KMS-11 (cell line): ENCODE data around the gene SCN4A.

Experiments used
- H2AFZ ChIP-seq: fragments of 200-600 bp; sonication (generic); 2 replicates; pipeline ENCODE4 v1.6.1; 2016; ENCODE audit warnings: antibody characterized with exemption, mixed run types, low read depth
- H3K27ac ChIP-seq: fragments of 200-600 bp; sonication (generic); 2 replicates; pipeline ENCODE4 v1.6.1; 2016; ENCODE audit warnings: mild to moderate bottlenecking, mixed run types
- H3K27me3 ChIP-seq: fragments of 200-600 bp; sonication (generic); 2 replicates; pipeline ENCODE4 v1.6.1; 2017; ENCODE audit warnings: mild to moderate bottlenecking, low read depth, mixed run types, moderate library complexity; ENCODE audit not compliant: insufficient read depth
- H3K36me3 ChIP-seq: fragments of 200-600 bp; sonication (generic); 2 replicates; pipeline ENCODE4 v1.6.1; 2017; ENCODE audit warnings: mild to moderate bottlenecking, mixed run types; ENCODE audit not compliant: insufficient read depth
- H3K4me1 ChIP-seq: fragments of 200-600 bp; sonication (generic); 2 replicates; pipeline ENCODE4 v1.6.1; 2016; ENCODE audit warnings: mild to moderate bottlenecking, low read depth, mixed run types; ENCODE audit not compliant: poor library complexity, severe bottlenecking
- H3K4me2 ChIP-seq: fragments of 200-600 bp; sonication (generic); 2 replicates; pipeline ENCODE4 v1.7.0; 2016; ENCODE audit warnings: mild to moderate bottlenecking, mixed run types
- H3K4me3 ChIP-seq: fragments of 200-600 bp; sonication (generic); IDR thresholded peaks from 2 replicates; pipeline ENCODE4 v1.6.1; 2017; ENCODE audit warnings: low read depth, low read length, mixed read lengths; ENCODE audit not compliant: insufficient read depth
- H3K79me2 ChIP-seq: fragments of 200-600 bp; sonication (generic); 2 replicates; pipeline ENCODE4 v1.6.1; 2016; ENCODE audit warnings: low read depth, mixed run types; ENCODE audit not compliant: insufficient read depth
- H3K9ac ChIP-seq: fragments of 200-600 bp; sonication (generic); 2 replicates; pipeline ENCODE4 v1.6.1; 2016; ENCODE audit warnings: mild to moderate bottlenecking, mixed run types
- H4K20me1 ChIP-seq: fragments of 200-600 bp; sonication (generic); 2 replicates; pipeline ENCODE4 v1.6.1; 2016; ENCODE audit warnings: mild to moderate bottlenecking, mixed run types; ENCODE audit not compliant: insufficient read depth
- CTCF ChIP-seq: fragments of 200-600 bp; sonication (generic); conservative IDR thresholded peaks from 2 replicates; pipeline ENCODE4 v1.6.1; 2017; ENCODE audit warnings: low read depth, mild to moderate bottlenecking, antibody characterized with exemption, low read length, moderate library complexity, mixed read lengths

The SCN4A gene

GRCh38 chr17:63947711-63948330 is 24.9 kb downstream of the SCN4A start:
- Histone ChIP-seq H3K4me1 (no peaks in the 10 kb centered on the region), H3K9ac (no peak overlapping the region), H3K4me3 (no peak overlapping the region)

GRCh38 chr17:63946440-63947363 is 26.0 kb downstream of the SCN4A start:
- Histone ChIP-seq H3K9ac (no peak overlapping the region), H3K4me3 (no peak overlapping the region), H3K4me2 (no peak overlapping the region; the same call in 1 of the 2 replicates), H3K36me3 (no peaks in the 10 kb centered on the region), H3K4me1 (no peaks in the 10 kb centered on the region), H4K20me1 (no peaks in the 10 kb centered on the region), H2AFZ (peak overlapping the region; percentile 73), H3K27me3 (peaks cover 10% of the 10 kb centered on the region; the same call in 1 of the 2 replicates), H3K79me2 (no peaks in the 10 kb centered on the region), H3K27ac (no peak overlapping the region)
- TF ChIP-seq CTCF: peak; percentile 79

More at GRCh38 chr17:63947711-63948330, 24.9 kb downstream of the SCN4A start:
- H4K20me1 ChIP-seq: no peaks in the 10 kb centered on the region
- peaks cover 10% of the 10 kb centered on the region; the same call in 1 of the 2 replicates for H3K27me3 ChIP-seq
- H3K4me2 ChIP-seq: no peak overlapping the region
- H3K79me2 ChIP-seq: no peaks in the 10 kb centered on the region
- no peak overlapping the region for H3K27ac ChIP-seq
- no peak overlapping the region for H2AFZ ChIP-seq
- TF ChIP-seq CTCF: no peak
- H3K36me3 ChIP-seq: no peaks in the 10 kb centered on the region

GRCh38 chr17:63945784-63946439 is 26.8 kb downstream of the SCN4A start:
- no peak overlapping the region for H3K4me2 ChIP-seq

More at GRCh38 chr17:63945784-63946439, 26.8 kb downstream of the SCN4A start:
- H4K20me1 ChIP-seq: no peaks in the 10 kb centered on the region
- peaks cover 7% of the 10 kb centered on the region; the same call in 1 of the 2 replicates for H3K27me3 ChIP-seq
- H3K27ac ChIP-seq: no peak overlapping the region
- no peaks in the 10 kb centered on the region for H3K4me1 ChIP-seq
- H3K9ac ChIP-seq: no peak overlapping the region
- H2AFZ ChIP-seq: no peak overlapping the region
- H3K4me3 ChIP-seq: no peak overlapping the region
- H3K79me2 ChIP-seq: no peaks in the 10 kb centered on the region
- TF ChIP-seq CTCF: no peak
- H3K36me3 ChIP-seq: no peaks in the 10 kb centered on the region
